ENCODE measurements around the gene ANKRD60. TPM values are rescaled to one million over a fixed set of nuclear protein-coding genes. Genes with fewer than 3 reads are reported as not detected.

Gene ANKRD60
- total RNA-seq, 2 donors from 2014 or later: not detected

- Mint-ChIP-seq H3K27me3 (no peaks in the 10 kb centered on the region), H3K36me3 (ENCODE audit: low read depth) (no peaks in the 10 kb centered on the region), H3K27ac (no peak overlapping the region), H3K4me1 (peaks cover 5% of the 10 kb centered on the region), H3K4me3 (no peak overlapping the region), H3K9me3 (no peaks in the 10 kb centered on the region)
- ATAC-seq (replicated peaks): no peak
Measured at GRCh38 chr20:58199469-58199868, 29.0 kb downstream of the ANKRD60 start.

DNA sequence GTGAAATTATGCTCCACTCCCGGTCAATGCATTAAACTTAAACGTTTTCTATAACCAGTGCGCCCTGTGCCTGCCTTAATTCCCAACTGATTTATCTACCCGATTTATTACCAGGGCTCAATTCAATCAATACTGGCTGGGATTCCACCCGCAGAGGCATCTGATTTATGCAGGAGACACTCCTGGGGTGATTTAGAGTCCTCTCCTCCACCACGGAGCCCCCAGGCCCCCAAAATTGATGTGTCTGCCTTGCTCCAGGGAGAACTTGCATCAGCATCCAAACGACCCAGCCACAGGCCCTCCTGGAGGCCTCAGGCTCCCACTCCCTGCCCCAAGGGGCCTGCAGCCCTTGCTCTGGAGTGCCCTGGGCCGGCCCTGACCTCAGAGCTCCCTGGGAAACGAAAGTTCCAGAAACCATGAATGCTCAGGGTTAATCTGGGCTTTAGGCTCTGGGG, 29.5 kb downstream of the ANKRD60 start:
- no peak for ATAC-seq (replicated peaks)
- H3K4me1 Mint-ChIP-seq: peaks cover 5% of the 10 kb centered on the region
- H3K9me3 Mint-ChIP-seq: no peaks in the 10 kb centered on the region
- no peak overlapping the region for H3K27ac Mint-ChIP-seq
- no peaks in the 10 kb centered on the region for H3K27me3 Mint-ChIP-seq
- no peak overlapping the region for H3K4me3 Mint-ChIP-seq
- H3K36me3 Mint-ChIP-seq (ENCODE audit: low read depth): no peaks in the 10 kb centered on the region

DNA sequence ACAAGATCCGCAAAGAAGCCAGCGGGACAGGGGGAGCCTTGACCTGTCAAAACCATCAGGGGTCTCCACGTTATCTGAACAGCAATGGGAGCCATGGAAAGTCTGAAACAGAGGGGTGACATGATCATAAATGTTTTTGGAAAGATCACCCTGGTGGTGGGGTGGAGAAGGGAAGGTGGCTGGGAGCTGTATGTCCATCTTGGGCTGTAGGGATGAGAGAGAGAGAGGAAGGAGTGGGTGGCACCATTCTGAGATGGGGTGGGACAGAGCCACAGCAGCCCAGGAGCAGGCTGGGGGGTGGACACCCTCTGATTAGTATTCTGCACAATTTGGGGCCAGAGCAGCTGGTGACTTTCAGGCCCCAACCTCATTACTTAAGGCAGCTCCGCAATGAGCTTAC, 30.1 kb downstream of the ANKRD60 start:
- Mint-ChIP-seq H3K27me3 (no peaks in the 10 kb centered on the region), H3K36me3 (ENCODE audit: low read depth) (no peaks in the 10 kb centered on the region), H3K4me1 (peaks cover 5% of the 10 kb centered on the region), H3K27ac (no peak overlapping the region), H3K4me3 (no peak overlapping the region), H3K9me3 (no peaks in the 10 kb centered on the region)
- ATAC-seq (replicated peaks): no peak

GRCh38 chr20:58197185-58197469, 31.3 kb downstream of the ANKRD60 start:
- no peaks in the 10 kb centered on the region for H3K9me3 Mint-ChIP-seq
- H3K4me1 Mint-ChIP-seq: peaks cover 5% of the 10 kb centered on the region
- H3K27me3 Mint-ChIP-seq: peaks cover 7% of the 10 kb centered on the region
- H3K27ac Mint-ChIP-seq: no peak overlapping the region
- H3K4me3 Mint-ChIP-seq: no peak overlapping the region
- H3K36me3 Mint-ChIP-seq (ENCODE audit: low read depth): no peaks in the 10 kb centered on the region
- ATAC-seq (replicated peaks): no peak

DNA sequence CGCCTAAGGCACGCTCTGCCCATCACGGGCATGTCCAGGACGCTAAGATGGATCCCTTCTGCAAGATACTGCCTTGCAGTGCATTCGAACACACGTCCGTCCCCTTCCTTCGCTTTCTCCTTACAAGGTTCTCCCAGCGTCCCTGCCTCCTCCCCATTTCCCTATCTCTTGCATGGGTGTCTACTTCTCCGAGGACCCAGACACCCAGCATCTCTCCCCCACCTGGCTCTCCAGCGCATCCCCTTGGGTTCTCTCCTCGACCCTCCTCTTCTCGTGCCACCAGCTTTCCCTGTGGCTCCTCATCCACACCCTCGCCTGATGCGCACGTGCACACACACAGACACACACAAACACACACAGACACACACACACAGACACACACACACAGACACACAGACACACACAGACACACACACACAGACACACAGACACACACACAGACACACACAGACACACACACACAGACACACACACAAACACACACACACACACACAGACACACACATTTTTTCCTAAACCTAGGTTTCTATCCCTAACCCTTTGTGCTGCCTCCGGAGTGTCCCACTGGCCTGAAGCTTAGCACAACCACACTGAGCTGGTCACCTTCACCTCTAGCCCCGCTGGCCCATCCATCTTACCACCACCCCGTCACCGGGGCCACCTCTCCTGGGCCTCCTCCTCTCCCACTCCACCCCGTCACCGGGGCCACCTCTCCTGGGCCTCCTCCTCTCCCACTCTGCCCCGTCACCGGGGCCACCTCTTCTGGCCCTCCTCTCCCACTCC, 31.9 kb downstream of the ANKRD60 start:
- no peaks in the 10 kb centered on the region for H3K36me3 Mint-ChIP-seq (ENCODE audit: low read depth)
- peaks cover 11% of the 10 kb centered on the region for H3K27me3 Mint-ChIP-seq
- no peak overlapping the region for H3K4me3 Mint-ChIP-seq
- ATAC-seq (replicated peaks): no peak
- H3K27ac Mint-ChIP-seq: no peak overlapping the region
- H3K4me1 Mint-ChIP-seq: peaks cover 5% of the 10 kb centered on the region
- no peaks in the 10 kb centered on the region for H3K9me3 Mint-ChIP-seq

DNA sequence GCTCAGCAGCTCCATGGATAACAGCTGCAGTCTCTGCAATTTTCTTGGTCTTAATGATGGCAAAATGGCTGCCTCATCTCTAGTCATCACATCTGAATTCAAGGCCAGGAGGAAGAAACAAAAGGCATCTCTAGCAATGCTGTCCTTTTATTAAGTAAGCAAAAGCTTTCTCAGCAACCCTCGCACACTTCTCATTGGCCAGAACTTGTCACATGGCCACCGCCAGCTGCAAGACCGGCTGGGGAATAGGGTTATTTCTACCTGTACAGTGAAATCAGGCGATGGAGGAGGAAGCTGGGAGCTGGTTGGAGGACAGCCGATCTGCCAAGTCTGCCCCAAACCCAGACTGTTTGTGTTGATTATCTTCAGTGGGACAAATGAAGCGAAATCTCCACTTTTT, 33.4 kb downstream of the ANKRD60 start:
- H3K4me3 Mint-ChIP-seq: no peak overlapping the region
- no peak overlapping the region for H3K27ac Mint-ChIP-seq
- no peaks in the 10 kb centered on the region for H3K9me3 Mint-ChIP-seq
- H3K27me3 Mint-ChIP-seq: peaks cover 14% of the 10 kb centered on the region
- H3K36me3 Mint-ChIP-seq (ENCODE audit: low read depth): no peaks in the 10 kb centered on the region
- H3K4me1 Mint-ChIP-seq: peaks cover 5% of the 10 kb centered on the region
- ATAC-seq (replicated peaks): no peak

- H3K4me1 Mint-ChIP-seq: peaks cover 5% of the 10 kb centered on the region
- no peak overlapping the region for H3K4me3 Mint-ChIP-seq
- no peaks in the 10 kb centered on the region for H3K9me3 Mint-ChIP-seq
- no peaks in the 10 kb centered on the region for H3K36me3 Mint-ChIP-seq (ENCODE audit: low read depth)
- ATAC-seq (replicated peaks): no peak
- peaks cover 17% of the 10 kb centered on the region for H3K27me3 Mint-ChIP-seq
- no peak overlapping the region for H3K27ac Mint-ChIP-seq
Measured at GRCh38 chr20:58194175-58194791, 34.2 kb downstream of the ANKRD60 start.

- no peak overlapping the region for H3K4me3 Mint-ChIP-seq
- peaks cover 5% of the 10 kb centered on the region for H3K4me1 Mint-ChIP-seq
- H3K9me3 Mint-ChIP-seq: no peaks in the 10 kb centered on the region
- peaks cover 20% of the 10 kb centered on the region for H3K27me3 Mint-ChIP-seq
- H3K27ac Mint-ChIP-seq: no peak overlapping the region
- ATAC-seq (replicated peaks): no peak
- no peaks in the 10 kb centered on the region for H3K36me3 Mint-ChIP-seq (ENCODE audit: low read depth)
Measured at GRCh38 chr20:58192567-58192966, 35.9 kb downstream of the ANKRD60 start.

DNA sequence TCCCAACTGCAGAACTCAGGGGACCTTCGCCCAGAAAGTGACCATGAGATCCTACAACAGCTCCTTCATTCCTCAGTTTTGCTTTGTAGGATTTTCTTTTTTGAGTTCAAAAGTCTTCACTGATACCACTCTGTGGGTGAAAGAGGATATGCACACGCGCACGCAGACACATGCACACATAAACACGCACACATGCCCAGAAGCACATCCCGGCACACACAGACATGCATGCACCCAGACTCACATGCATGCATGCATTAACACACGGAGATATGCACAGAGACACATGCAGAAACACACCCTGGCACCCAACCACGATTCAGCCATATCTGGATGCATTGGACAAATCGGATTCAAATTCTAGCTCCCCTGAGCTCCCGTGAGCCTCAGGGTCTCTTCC, 36.4 kb downstream of the ANKRD60 start:
- H3K27me3 Mint-ChIP-seq: peaks cover 20% of the 10 kb centered on the region
- no peak overlapping the region for H3K27ac Mint-ChIP-seq

GRCh38 chr20:58188527-58188926, 39.9 kb downstream of the ANKRD60 start:
- H3K27ac Mint-ChIP-seq: no peak overlapping the region
- H3K36me3 Mint-ChIP-seq (ENCODE audit: low read depth): no peaks in the 10 kb centered on the region

More for the DNA sequence above, 36.4 kb downstream of the ANKRD60 start:
- Mint-ChIP-seq H3K36me3 (ENCODE audit: low read depth) (no peaks in the 10 kb centered on the region), H3K4me1 (peaks cover 5% of the 10 kb centered on the region), H3K4me3 (no peak overlapping the region), H3K9me3 (no peaks in the 10 kb centered on the region)
- no peak for ATAC-seq (replicated peaks)

GRCh38 chr20:58184984-58185383, 43.5 kb downstream of the ANKRD60 start:
- ATAC-seq (replicated peaks): no peak
- Mint-ChIP-seq H3K27ac (no peak overlapping the region), H3K9me3 (no peaks in the 10 kb centered on the region), H3K4me1 (no peaks in the 10 kb centered on the region), H3K36me3 (ENCODE audit: low read depth) (no peaks in the 10 kb centered on the region), H3K27me3 (peaks cover 27% of the 10 kb centered on the region), H3K4me3 (no peak overlapping the region)

More at GRCh38 chr20:58188527-58188926, 39.9 kb downstream of the ANKRD60 start:
- no peaks in the 10 kb centered on the region for H3K9me3 Mint-ChIP-seq
- no peak for ATAC-seq (replicated peaks)
- peaks cover 31% of the 10 kb centered on the region for H3K27me3 Mint-ChIP-seq
- no peaks in the 10 kb centered on the region for H3K4me1 Mint-ChIP-seq
- no peak overlapping the region for H3K4me3 Mint-ChIP-seq

GRCh38 chr20:58184063-58184462, 44.4 kb downstream of the ANKRD60 start:
- H3K4me1 Mint-ChIP-seq: no peaks in the 10 kb centered on the region
- no peaks in the 10 kb centered on the region for H3K36me3 Mint-ChIP-seq (ENCODE audit: low read depth)
- no peak overlapping the region for H3K4me3 Mint-ChIP-seq
- no peaks in the 10 kb centered on the region for H3K9me3 Mint-ChIP-seq
- H3K27me3 Mint-ChIP-seq: peaks cover 23% of the 10 kb centered on the region
- H3K27ac Mint-ChIP-seq: no peak overlapping the region
- no peak for ATAC-seq (replicated peaks)

GRCh38 chr20:58182521-58183140, 45.8 kb downstream of the ANKRD60 start:
- peaks cover 24% of the 10 kb centered on the region for H3K27me3 Mint-ChIP-seq
- no peak overlapping the region for H3K4me3 Mint-ChIP-seq
- no peak overlapping the region for H3K27ac Mint-ChIP-seq
- H3K4me1 Mint-ChIP-seq: no peaks in the 10 kb centered on the region
- H3K9me3 Mint-ChIP-seq: no peaks in the 10 kb centered on the region
- ATAC-seq (replicated peaks): no peak
- no peaks in the 10 kb centered on the region for H3K36me3 Mint-ChIP-seq (ENCODE audit: low read depth)

GRCh38 chr20:58179432-58180099, 48.9 kb downstream of the ANKRD60 start:
- peak overlapping the region; percentile 43 for H3K4me3 Mint-ChIP-seq
- H3K27me3 Mint-ChIP-seq: peaks cover 23% of the 10 kb centered on the region
- no peaks in the 10 kb centered on the region for H3K9me3 Mint-ChIP-seq
- peak; percentile 77 for ATAC-seq (replicated peaks)
- H3K36me3 Mint-ChIP-seq (ENCODE audit: low read depth): no peaks in the 10 kb centered on the region
- H3K27ac Mint-ChIP-seq: no peak overlapping the region
- no peaks in the 10 kb centered on the region for H3K4me1 Mint-ChIP-seq

DNA sequence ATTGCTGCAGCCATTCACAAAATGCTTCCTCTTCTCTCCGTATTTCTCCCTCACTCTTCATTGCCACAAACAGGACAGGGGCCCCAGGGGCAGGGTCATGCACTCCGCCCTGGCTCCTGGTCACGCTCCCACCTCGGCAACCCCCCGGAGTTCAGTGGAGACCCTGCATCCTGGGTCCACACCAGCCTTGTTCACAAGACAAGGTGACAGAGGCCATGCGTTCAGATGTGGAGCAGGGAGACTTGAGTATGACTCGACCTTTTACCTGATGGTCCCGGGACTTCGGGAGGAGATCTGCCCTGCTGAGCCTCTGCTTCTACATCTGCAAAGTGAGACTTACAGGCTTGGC, 49.4 kb downstream of the ANKRD60 start:
- Mint-ChIP-seq H3K36me3 (ENCODE audit: low read depth) (no peaks in the 10 kb centered on the region), H3K27me3 (peaks cover 21% of the 10 kb centered on the region), H3K27ac (no peak overlapping the region), H3K4me3 (peak overlapping the region; percentile 43), H3K9me3 (no peaks in the 10 kb centered on the region), H3K4me1 (no peaks in the 10 kb centered on the region)
- no peak for ATAC-seq (replicated peaks)

All from activated T-helper 17 cell treated with anti-CD3 and anti-CD28 coated beads, Interleukin-2, amount 50 U/mL, for 72 hours (primary cell).